H1 (cell line): ENCODE results near the gene DYNC1H1. TPM values are rescaled to one million over a fixed set of nuclear protein-coding genes. Genes with fewer than 3 reads are reported as not detected.

Experiments
- CHD1 ChIP-seq: IDR thresholded peaks from 2 replicates; pipeline ENCODE4 v1.6.1; 2012; ENCODE audit warnings: low read depth, low read length, improper control_type of control experiment
- GABPA ChIP-seq: IDR thresholded peaks from 2 replicates; pipeline ENCODE4 v1.6.1; 2011; ENCODE audit warnings: mild to moderate bottlenecking, low read length, moderate library complexity, borderline replicate concordance; ENCODE audit not compliant: insufficient read depth
- POLR2A ChIP-seq, 2 experiments: IDR thresholded peaks; 1 replicate in 1 of 2; 2 replicates in 1 of 2; pipeline ENCODE4 v1.6.1; 2011; ENCODE audit warnings: low read depth in 2 of 2, low read length in 2 of 2, mild to moderate bottlenecking in 2 of 2; ENCODE audit errors: control extremely low read depth in 1 of 2
- RAD21 ChIP-seq, 2 experiments: IDR thresholded peaks in 1 of 2; conservative IDR thresholded peaks in 1 of 2; 2 replicates each; pipeline ENCODE4 v1.6.1; 2011; ENCODE audit warnings: low read depth in 2 of 2, low read length in 2 of 2, improper control_type of control experiment in 1 of 2, inconsistent platforms in 1 of 2, mild to moderate bottlenecking in 1 of 2, moderate library complexity in 1 of 2
- RNF2 ChIP-seq: fragments of 200-900, 300-1000 bp; sonication (generic); IDR thresholded peaks from 2 replicates; pipeline ENCODE4 v1.7.1; 2016; ENCODE audit warnings: borderline replicate concordance, low read depth, mild to moderate bottlenecking, antibody characterized with exemption, low read length; ENCODE audit not compliant: poor library complexity, severe bottlenecking; ENCODE audit errors: missing control alignments
- SIN3A ChIP-seq, 2 experiments: IDR thresholded peaks in 1 of 2; conservative IDR thresholded peaks in 1 of 2; 2 replicates each; pipeline ENCODE4 v1.6.1; 2011 to 2012; ENCODE audit warnings: low read length in 2 of 2, improper control_type of control experiment in 1 of 2, low read depth in 1 of 2, mild to moderate bottlenecking in 1 of 2
- TAF7 ChIP-seq: optimal IDR thresholded peaks from 2 replicates; pipeline ENCODE3; 2011; ENCODE audit warnings: low read depth, mild to moderate bottlenecking, inconsistent platforms, low read length, moderate library complexity, borderline replicate concordance
- polyA plus RNA-seq, 7 experiments: library from polyadenylated mRNA; depleted of rRNA in 3 of 7; stranded (reverse) in 5 of 7; unstranded in 2 of 7; fragments of >200 nt in 5 of 7; fragments of 200-250 nt in 2 of 7; gene quantifications; 1 replicate in 5 of 7; 2 replicates in 1 of 7; 4 replicates in 1 of 7; pipeline versions ENCODE4 v1.2.1 to v1.2.3, GENCODE V29; 2011 to 2013; ENCODE audit warnings: missing spikeins in 2 of 7, mixed read lengths in 2 of 7
- total RNA-seq: library from RNA; stranded (reverse); fragmentation: NEBNext Ultra II Directional; extraction: Animal tissue kit (Norgen Biotek cat#: 25700); gene quantifications from 2 replicates; pipeline ENCODE4 v1.2.1, GENCODE V29; 2021
- TF ChIP-seq, protein P1 (sequence below): IDR thresholded peaks from 2 replicates; pipeline ENCODE4 v1.6.1; 2012; ENCODE audit warnings: inconsistent platforms
- TF ChIP-seq, protein P2 (sequence below): IDR thresholded peaks from 2 replicates; pipeline ENCODE4 v1.6.1; 2011; ENCODE audit warnings: low read length, improper control_type of control experiment

DYNC1H1 gene
- total and polyA plus RNA-seq, 2 of the 8 experiments (the other 6 are each of a cell fraction or from before 2014, with no cell fraction given) = 238 to 387 TPM

DNA sequence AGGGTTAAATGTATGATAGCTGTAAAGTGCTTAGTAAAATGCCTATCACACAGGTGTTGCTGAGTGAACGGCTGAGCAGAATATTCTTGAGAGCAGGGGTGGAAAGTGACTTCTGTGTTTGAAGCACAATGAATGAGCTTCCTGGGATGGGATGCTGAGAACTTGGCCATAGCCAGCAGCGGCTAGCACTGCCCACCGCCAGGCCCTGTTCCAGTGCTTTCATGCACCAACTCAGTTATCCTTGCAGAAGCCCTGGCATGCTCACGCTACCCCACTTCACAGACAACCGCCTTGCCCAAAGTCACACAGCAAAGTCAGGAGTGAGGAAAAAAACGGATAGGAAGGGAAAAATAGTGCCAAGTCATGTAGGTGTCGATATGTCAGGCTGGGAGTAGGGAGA, 10.9 kb downstream of the DYNC1H1 start (continued):
- no peak for TF ChIP-seq TAF7
- TF ChIP-seq, protein P1, sequence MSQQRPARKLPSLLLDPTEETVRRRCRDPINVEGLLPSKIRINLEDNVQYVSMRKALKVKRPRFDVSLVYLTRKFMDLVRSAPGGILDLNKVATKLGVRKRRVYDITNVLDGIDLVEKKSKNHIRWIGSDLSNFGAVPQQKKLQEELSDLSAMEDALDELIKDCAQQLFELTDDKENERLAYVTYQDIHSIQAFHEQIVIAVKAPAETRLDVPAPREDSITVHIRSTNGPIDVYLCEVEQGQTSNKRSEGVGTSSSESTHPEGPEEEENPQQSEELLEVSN = no peak
- no peak for TF ChIP-seq POLR2A (IDR thresholded peaks at IDR 0.05; ENCODE audit: control extremely low read depth in 1 of 2, low read depth in 2 of 2, low read length in 2 of 2)
- TF ChIP-seq RAD21 (IDR thresholded peaks at IDR 0.05 in 1 of 2, conservative IDR thresholded peaks at IDR 0.05 in 1 of 2; ENCODE audit: low read depth in 2 of 2, low read length in 2 of 2) = no peak
- no peak for TF ChIP-seq RNF2
- TF ChIP-seq GABPA = no peak
- TF ChIP-seq, protein P2, sequence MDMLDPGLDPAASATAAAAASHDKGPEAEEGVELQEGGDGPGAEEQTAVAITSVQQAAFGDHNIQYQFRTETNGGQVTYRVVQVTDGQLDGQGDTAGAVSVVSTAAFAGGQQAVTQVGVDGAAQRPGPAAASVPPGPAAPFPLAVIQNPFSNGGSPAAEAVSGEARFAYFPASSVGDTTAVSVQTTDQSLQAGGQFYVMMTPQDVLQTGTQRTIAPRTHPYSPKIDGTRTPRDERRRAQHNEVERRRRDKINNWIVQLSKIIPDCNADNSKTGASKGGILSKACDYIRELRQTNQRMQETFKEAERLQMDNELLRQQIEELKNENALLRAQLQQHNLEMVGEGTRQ = no peak
- no peak for TF ChIP-seq SIN3A (conservative IDR thresholded peaks at IDR 0.05 in 1 of 2, IDR thresholded peaks at IDR 0.05 in 1 of 2; ENCODE audit: low read depth in 1 of 2, low read length in 2 of 2)
- TF ChIP-seq CHD1 = no peak
